AG08396 (cell line): ENCODE data around the gene CATSPERB.
"Not testable (repeated sequence)": the region's sequence is repeated elsewhere in the genome, so short reads cannot be mapped to it uniquely, and the experiment has no call there.

ENCODE experiments used
- DNase-seq: peaks from one replicate; pipeline ENCODE4 v3.0.0; 2012; ENCODE audit warnings: low spot score, mixed read lengths

The CATSPERB gene

DNA sequence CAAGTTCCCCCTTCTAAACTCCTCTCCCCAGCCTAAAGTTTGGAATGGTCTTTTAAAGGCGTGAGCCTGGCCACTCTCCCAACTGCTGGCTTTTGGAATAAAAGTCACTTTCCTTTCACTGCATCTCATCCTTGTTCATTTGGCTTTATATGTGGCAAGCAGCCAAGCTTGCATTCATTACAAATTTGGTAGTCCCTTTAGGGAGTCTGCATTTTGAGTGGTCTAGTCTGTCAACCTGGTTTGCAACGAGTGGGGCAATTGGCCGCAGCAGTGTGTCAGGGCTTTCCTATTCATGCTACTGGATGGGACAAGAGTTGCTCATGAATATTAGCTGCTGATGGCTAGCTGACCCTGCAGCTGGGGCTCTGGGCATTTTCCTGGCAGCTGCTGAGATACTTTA lies 57.0 kb downstream of the CATSPERB start:
- no peak for DNase-seq

DNA sequence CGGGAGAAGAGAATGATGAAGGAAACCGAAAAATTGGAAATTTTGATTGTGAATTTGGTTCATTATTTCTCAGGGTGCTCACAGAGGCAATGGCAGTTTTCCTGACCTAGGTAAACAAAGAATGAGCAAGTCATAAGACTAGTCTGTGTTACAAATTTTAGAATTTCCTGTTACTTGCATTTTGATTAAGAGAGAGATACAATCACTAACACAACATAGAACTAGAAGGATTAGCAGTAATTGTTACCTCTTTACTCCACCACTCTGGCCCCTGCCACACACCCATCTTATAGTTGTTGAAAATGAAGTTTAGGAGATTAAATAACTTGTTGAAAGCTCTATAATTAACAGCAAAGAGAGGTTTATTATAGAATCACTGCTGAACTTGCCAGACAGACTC lies 62.0 kb downstream of the CATSPERB start:
- DNase-seq: no peak

DNA sequence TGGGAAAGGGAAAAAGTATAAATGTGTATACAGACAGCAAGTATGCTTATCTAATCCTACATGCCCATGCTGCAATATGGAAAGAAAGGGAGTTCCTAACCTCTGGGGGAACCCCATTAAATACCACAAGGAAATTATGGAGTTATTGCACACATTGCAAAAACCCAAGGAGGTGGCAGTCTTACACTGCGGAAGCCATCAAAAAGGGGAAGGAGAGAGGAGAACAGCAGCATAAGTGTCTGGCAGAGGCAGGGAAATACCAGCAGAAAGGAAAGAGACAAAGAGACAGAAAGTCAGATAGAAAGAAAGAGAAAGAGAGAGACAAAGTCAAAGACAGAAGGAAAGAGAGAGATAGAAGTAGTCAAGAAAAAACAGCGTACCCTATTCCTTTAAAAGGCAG lies 64.8 kb downstream of the CATSPERB start:
- not testable (repeated sequence) for DNase-seq

DNA sequence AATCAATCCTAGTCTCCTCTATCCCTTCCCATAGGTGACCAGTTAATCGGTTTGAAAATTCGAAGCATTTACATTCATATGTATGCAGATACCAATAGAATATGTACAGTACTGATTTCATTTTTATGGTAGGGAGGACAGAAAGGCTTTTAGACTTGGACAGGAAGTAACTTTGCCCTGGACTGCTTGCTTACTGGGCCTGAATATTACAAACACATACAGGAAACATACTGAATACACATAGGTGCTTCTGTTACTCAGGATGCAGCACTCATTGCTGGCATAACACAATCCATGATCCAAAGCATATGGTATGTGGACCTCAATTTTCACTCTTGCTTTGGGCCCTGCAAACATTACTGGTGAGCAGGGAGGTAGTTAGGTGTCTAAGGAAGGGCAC lies 71.1 kb downstream of the CATSPERB start:
- DNase-seq: no peak

DNA sequence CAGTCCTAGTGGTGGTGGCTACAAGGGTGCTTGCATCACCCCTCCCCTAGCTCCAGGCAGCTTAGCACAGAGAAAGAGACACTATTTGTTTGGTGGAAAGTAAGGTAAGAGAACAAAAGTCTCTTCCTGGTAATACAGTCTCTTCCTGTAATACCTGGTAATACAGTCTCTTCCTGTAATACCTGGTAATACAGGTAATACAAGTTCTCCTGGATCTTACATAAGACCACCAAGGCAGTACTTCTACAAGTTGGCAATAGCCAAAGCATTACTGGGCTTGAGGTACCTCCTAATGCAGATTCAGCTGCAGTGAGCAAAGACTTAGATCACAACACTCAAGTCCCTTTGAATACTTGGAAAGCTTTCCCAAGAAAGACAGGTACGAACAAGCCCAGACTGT lies 77.0 kb downstream of the CATSPERB start:
- DNase-seq: no peak

DNA sequence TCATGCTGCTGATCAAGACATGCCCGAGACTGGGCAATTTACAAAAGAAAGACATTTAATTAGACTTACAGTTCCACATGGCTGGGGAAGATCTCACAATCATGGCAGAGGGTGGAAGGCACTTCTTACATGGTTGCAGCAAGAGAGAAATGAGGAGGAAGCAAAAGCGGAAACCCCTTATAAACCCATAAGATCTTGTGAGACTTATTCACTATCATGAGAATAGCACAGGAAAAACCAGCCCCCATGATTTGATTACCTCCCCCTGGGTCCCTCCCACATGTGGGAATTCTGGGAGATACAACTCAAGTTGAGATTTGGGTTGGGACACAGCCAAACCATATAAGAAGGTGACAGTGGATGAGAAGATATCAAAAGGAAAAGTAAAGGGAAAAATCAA lies 78.4 kb downstream of the CATSPERB start:
- DNase-seq: no peak

DNA sequence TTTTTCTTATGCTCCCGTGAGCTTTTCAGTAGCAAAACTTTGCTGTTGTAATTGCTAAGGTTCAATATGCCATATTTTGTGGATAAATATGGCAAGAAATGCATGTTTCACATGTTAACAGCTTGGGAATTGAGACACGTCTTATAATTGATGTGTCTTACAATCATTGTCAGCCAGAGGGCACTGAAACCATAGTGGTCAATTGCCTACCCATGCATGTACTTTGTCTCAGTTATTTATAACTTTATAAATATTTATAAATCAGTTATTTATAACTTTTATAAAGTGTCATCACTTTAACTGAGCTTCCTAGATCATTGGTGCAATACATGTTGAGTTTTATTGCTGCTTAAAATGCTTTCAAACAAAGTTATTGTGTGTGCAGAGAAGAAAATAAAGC lies 82.0 kb downstream of the CATSPERB start:
- DNase-seq: peak; percentile 60

DNA sequence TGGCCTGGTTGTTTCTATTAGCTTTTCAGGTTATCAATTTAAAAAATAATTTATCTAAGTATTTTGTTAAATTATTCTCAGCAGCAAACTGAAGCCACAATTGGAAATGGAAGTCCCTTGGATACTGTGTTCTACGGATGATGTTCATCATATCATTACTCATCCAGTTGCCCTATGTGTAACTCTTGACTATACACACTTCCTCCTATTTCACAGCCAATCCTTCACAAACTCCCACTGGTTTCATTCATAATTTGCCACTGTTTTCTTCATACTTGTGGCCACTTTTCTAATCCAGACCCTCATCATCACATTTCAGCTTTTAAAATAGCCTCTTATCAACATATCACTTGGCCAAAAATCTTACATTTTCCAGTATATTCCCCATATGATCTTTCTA lies 84.0 kb downstream of the CATSPERB start:
- no peak for DNase-seq

DNA sequence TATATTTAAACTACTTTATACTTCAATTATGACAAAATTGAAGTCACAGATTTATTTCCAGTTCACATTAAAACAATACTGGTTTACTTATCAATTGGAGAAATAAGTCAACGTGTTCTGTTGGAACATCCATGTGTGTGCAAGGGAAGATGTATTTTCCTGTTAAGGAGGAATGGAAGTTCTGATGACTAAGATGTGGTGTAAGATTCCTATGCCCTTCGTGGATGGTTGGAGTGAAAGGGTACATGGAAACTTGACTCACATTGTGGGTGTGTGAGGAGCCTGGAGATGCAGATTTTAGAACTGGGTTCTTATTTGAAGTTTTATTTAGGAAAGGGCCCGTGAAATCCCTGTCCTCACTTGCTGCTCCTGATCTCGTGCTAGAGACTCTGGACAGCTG lies 95.3 kb downstream of the CATSPERB start:
- peak; percentile 32 for DNase-seq

DNA sequence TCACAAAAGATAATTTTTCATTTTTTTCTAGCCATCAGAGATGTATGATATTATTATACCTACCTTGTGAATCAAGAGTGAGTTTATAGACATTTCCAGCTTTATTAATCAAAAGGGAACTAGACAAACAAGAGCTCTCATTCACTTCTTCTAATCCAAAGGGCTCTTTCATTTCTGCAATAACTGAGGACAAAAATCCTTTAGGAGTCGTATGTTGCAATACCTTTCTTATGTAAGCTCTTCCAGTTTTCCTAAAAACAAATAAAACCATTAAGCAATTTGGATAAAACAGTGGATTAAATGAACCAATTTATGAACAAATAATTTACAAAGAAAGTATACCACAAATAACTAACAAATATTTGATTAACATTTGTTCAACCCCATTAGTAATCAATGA lies 107.1 kb downstream of the CATSPERB start:
- DNase-seq: no peak

DNA sequence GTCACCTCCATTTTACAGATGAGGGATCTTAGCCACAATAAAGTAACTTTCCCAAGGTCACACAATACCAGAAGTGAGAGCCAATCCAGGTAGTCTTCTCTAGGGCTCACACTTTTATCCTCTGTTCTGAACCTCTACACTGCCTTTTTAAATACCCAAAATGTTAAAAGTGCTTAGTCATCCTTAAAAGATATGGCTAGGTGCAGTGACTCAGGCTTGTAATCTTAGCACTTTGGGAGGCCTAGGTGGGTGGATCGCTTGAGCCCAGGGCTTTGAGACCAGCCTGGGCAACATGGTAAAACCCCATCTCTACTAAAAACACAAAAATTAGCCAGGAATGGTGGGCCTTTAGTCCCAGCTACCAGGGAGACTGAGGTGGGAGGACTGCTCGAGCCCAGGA lies 117.7 kb downstream of the CATSPERB start:
- no peak for DNase-seq

DNA sequence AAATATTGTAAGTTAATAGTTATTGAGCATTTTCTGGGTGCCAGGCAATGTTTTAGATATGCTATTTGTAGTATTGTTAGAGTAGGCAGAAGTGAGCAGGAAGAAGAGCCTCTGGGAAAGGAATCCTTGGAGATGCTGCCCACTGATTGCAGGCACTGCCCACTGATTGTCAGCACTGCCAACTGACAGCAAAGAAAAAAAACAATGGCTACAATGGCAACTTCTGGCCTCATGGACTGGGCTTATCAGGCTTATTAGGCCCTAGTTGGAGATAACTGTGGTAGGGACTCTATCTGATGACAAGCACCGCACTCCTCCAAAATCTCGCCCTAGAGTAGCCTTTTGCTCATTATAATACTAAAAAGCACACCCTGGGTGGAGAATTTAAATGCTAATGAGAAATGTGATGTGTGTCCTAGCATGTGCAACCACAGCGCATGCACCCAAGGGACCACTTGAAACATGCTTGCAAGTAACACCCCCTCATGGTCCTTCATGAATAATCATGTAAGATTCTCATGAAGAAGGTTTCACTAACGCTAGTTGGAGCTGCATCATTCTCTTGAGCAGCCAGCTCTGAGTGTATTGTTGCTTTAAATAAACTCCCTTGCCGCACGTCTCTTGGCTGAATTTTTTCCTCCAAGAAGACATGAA lies 118.3 kb downstream of the CATSPERB start:
- no peak for DNase-seq

DNA sequence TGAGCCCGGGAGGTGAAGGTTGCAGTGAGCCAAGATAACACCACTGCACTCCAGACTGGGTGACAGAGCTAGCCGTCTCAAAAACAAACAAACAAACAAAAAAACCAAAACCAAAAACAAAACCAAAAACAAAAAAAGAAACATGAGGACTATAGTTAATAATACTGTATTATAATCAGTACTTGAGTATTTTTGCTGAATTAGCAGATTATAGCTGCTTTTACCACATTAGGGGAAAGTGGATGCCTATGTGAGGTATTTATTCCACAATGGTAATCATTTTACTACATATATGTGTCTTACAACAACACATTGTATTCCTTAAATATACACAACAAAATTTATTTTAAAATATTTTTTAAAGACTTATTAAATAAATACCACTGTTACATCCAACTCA lies 120.4 kb downstream of the CATSPERB start:
- no peak for DNase-seq

DNA sequence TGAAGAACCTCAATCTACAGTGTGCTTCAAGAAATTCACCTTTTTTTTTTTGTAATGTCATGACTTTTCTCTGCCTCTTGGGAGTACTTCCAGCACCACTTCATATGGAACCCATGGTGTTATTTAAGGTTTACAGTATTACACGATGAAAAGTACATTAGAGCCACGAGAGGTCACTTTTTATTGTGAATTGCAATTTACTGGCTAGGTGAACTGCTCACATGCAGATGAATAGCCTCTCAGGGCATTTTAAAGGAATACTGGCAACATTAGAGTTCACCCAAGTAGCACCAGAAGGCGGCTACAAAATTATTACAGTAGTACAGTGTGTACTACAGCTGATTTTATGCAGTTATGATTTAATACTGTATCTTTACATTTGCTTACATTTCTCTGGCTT lies 122.7 kb downstream of the CATSPERB start:
- DNase-seq: no peak

DNA sequence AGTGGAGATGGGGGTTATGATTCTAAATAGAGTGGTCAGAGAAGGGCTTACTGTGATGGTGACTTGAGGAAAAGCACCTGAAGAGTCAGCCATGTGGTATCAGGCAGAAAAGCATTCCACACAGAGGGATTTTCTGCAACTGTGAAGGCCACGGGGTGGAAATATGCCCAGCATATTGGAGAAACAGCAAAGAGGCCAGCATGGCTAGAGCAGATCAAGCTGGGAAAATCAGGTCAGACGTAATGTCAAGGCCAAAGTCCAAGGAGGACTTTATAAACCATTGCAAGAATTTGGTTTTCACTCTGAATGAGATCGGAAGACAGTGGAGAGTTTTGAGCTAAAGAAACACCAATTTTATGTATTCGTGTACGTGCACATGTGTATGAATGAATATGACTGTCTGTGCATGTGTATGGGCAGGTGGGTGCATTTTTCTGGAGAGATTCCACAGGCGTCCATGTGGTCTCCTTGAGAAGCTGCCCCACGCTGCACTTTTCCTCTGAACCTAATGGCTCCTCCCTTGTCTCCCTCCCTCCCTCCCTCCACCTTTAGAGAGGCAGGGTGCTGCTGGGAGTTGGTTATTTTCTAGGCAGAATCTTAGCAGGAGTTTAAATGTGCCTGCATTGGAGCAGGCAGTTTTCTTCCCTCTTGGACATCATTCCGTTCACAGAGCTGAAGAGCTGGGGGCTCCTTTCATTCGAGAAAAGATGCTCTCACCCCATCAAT lies 124.4 kb downstream of the CATSPERB start:
- DNase-seq: no peak

DNA sequence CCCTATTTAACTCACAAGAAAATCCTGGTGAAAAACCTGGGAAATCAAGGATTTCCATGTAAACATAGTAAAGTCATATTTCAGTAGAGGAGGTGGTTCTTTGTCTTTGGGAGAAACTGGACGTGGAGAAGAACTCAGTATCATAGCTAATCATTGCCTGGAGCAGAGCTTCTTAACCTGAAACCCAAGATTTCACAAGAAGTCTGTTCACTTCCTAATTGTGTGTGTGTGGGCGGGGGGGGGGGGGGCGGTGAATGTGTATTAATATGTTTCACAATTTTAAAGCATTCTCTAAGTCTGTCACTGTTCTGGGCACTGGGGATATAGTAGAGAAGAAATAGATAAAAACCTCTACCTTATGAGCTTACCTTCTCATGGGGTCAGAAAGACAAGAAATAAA lies 125.0 kb downstream of the CATSPERB start:
- no peak for DNase-seq

DNA sequence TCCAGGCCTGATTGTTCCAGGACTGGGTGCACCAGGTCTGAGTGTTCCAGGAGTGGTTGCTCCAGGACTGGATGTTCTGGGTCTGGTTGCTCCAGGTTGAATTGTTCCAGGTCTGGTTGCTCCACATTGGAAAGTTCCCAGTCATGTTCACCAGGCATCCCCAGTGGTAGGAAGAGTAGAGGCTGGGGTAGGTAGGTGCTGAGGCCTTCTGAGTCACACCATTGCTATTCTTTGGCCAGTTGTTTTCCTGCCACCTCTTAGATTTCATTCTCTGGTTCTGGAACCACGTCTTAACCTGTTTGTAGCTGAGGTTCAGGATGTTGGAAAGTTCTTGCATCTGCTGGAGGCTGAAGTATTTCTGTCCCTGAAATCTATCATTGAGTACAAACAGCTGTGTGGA lies 127.3 kb downstream of the CATSPERB start:
- not testable (repeated sequence) for DNase-seq

DNA sequence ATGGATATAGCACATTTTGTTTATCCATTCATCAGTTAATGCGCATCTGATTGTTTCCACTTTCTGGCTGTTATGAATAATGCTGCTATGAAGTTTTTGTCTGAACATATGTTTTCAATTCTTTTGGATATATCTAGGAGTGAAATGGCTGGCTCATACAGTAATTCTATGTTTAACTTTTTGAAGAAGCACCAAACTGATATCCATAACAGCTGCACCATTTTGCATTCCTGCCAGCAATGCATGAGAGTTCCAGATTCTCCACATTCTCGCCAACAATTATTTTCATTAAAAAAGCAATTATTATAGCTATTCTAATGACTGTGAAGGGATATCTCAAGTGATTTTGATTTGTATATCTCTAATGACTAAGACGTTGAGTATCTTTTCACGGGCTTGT lies 131.9 kb downstream of the CATSPERB start:
- no peak for DNase-seq

DNA sequence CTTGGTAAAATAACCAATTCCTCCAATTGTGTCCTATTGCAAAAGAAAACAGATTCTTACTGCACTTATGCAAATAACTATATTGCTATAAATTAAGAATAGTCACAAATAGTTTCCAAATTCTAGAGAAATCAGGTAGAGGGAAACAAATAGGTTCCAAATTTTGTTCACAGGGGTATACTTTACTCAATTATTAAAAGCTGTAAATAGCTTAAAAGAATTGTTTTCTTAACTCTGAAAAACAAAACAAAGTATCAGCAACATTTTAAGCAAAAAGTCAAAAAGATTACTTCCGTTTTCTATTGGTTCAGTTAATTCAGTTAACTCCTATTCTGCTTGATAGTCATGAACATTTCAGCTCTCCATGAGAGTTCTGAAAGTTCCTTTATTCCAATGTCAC lies 136.2 kb downstream of the CATSPERB start:
- no peak for DNase-seq

DNA sequence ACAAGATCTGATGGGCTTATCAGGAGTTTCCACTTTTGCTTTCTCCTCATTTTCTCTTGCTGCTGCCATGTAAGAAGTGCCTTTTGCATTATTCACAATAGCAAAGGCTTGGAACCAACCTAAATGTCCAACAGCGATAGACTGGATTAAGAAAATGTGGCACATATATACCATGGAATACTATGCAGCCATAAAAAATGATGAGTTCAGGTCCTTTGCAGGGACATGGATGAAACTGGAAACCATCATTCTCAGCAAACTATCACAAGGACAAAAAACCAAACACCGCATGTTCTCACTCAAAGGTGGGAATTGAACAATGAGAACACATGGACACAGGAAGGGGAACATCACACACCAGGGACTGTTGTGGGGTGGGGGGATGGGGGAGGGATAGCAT lies 137.9 kb downstream of the CATSPERB start:
- not testable (repeated sequence) for DNase-seq

DNA sequence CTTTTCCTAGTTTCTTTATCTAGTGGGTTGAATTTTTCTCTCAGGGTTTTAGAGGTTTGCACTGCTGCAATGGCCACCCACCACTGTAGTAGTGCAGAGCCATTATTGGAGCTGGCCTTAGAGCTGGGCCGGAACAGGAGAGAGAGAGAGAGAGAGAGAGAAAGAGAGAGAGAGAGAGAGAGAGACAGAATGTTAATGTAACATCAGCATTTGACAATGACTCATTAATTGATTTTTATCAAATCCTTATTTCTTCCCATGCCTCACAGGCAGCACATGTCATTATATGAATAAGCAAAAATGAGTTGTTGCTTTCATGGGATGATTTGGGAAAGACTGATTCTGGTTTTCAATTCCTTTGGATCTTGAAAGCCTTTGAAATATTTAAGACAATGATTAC lies 145.5 kb downstream of the CATSPERB start:
- DNase-seq: no peak

DNA sequence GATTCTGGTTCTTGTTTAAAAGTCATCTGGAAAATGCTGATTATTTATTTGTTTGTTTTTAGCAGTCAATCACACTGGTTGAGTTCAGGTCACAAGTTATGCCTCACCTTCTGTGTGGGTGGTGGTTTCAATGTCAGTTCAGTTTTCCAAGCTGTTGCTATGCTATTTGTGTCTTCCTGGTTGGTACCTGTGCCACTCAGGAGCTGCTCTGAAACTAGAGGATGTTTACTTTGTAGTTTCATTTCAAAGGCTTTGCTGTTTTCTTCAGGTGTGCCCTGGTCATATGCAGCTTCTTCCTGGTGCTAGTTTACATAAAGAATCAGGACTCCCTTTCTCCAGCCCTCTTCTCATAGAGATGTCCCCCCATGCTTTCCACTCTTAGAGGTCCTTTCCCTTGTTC lies 146.0 kb downstream of the CATSPERB start:
- no peak for DNase-seq

DNA sequence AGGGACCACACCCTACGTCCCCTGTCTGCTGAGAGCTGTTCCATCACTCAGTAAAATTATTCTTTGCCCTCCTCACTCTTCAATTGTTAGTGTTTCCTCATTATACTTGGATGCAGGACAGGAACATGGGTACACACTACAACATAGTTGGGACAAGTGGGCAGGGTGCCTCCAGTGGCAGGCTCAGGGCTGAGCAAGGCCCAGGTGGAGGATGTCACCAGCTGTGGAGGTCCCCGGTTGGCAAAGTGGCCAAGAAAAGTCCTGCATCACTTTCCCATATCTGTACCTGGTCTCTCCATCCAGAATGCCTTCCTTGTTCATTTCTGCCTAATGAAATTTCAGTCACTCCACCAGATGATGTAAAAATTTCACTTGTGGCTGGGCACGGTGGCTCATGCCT lies 149.1 kb downstream of the CATSPERB start:
- DNase-seq: no peak
